HG03280 (cell line): Measurements from ENCODE around the gene FILIP1L.

Source experiments
- ATAC-seq: cut with Tn5 transposase; IDR thresholded peaks from one replicate; pipeline ENCODE4 v1.9.1; 2021; ENCODE audit warnings: mild to moderate bottlenecking, moderate library complexity; ENCODE audit not compliant: unreplicated experiment

Gene FILIP1L

GRCh38 chr3:100045696-100046095 lies 68.6 kb downstream of the FILIP1L start:
- no peak for ATAC-seq

- peak; percentile 74 for ATAC-seq
Measured at GRCh38 chr3:100044369-100044768, 69.9 kb downstream of the FILIP1L start.

DNA sequence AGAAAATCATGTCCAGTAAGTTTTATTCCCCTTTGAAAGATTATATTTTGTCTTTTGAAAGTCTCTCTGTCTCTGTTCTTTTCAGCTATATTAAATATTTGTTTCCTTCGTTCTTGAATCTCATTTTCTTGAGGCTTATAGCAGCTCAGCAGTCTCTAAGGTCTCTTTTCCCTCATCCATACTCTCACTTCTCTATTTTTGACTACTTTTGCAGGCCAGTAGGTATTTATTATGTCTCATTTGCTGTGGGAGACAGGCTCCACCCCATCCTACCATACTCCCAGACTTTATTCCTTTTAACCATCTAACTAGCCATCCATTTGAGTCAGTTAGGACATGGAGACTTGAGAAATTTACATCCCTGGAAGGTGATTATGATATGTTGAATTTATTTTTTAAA lies 71.0 kb downstream of the FILIP1L start:
- no peak for ATAC-seq

- ATAC-seq = no peak
Measured at GRCh38 chr3:100042166-100042981, 71.9 kb downstream of the FILIP1L start.

DNA sequence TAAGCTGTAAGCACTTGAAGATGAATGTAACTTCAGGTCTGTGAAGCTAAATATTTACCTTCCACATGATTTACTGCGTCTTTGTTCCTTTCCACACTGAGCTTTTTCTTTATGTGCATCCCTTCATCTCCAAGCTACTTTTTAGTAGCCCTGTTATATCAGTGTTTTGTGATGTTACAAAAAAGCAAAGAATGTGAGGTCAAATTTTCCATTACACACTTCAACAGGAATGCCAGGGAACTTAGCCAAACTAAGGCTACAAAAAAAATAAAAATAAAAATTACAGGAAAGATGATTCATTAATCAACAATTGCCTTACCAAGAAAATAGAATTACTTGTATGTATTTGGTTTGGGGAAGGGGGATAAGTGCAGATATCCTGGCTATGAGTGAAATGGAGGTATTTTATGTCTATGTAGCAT lies 73.0 kb downstream of the FILIP1L start:
- no peak for ATAC-seq

- no peak for ATAC-seq
Measured at GRCh38 chr3:100040451-100041225, 73.7 kb downstream of the FILIP1L start.

- no peak for ATAC-seq
Measured at GRCh38 chr3:100039075-100039474, 75.2 kb downstream of the FILIP1L start.

DNA sequence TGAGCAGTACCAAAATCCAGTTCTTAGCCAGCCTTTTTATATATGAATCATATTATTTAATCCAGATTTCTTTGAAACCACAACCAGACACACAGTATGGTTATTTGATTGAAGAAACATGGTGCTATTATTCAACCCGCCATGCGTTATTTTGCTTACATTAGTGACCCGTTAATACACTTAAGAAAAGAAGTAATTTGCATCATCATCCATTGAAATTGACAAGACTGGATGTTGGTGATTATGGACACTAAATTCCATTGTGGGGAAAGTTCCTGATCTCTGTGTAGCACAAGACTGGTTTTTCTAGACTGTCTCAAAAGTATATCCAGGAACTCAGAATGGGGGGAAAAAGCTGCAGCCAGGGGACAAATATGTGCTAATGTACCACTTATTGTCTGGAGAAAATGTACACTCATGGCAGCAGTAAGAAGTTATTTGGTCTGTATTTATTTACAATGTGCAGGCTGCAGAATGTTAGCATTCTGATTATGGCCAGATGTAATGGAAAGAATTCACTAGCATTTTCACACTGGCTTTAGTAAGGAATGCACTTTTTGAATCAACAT lies 80.3 kb downstream of the FILIP1L start:
- ATAC-seq = no peak

GRCh38 chr3:100033184-100033583 lies 81.1 kb downstream of the FILIP1L start:
- ATAC-seq = no peak

DNA sequence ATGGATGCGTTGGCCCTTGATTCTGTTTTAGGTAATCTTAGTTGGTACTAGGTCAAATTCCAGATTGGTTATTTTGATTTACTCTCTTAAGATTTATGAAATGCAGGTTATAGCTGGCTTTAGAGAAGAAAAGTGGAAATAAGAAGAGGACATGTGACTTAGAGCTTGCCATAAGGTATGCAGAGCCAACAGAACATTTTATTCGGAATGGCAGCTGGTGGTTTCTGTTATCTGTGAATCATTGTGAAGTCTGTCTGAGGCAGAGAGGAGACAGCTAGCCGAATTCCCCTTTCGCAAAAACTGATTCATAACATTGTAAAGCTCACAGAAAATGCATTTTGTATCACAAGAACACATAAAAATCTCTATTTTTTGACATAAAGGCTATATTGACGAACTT lies 82.1 kb downstream of the FILIP1L start:
- ATAC-seq = no peak

GRCh38 chr3:100030914-100031425 lies 83.3 kb downstream of the FILIP1L start:
- no peak for ATAC-seq

- no peak for ATAC-seq
Measured at GRCh38 chr3:100030346-100030745, 84.0 kb downstream of the FILIP1L start.

GRCh38 chr3:100029689-100030088 lies 84.6 kb downstream of the FILIP1L start:
- ATAC-seq = peak; percentile 50

GRCh38 chr3:100029052-100029451 lies 85.2 kb downstream of the FILIP1L start:
- no peak for ATAC-seq

DNA sequence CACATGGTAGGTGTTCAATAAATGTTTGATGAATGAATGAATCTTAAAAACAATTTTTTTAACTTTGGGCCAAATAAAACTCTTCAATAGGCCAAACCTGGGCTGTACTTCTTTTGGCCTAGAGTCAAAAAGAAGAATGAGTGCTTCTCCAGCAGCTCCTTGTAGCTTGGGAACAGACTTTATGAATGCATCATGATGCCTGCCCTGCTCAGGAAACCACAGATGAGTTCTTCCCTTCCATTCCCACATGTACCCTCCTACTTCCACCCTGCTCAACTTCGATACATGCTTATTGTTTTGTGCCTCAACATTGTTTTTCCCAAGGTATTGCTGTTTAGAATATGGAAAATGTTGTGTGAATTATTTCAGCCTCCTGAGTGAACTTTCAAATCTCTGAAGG lies 87.0 kb downstream of the FILIP1L start:
- no peak for ATAC-seq

DNA sequence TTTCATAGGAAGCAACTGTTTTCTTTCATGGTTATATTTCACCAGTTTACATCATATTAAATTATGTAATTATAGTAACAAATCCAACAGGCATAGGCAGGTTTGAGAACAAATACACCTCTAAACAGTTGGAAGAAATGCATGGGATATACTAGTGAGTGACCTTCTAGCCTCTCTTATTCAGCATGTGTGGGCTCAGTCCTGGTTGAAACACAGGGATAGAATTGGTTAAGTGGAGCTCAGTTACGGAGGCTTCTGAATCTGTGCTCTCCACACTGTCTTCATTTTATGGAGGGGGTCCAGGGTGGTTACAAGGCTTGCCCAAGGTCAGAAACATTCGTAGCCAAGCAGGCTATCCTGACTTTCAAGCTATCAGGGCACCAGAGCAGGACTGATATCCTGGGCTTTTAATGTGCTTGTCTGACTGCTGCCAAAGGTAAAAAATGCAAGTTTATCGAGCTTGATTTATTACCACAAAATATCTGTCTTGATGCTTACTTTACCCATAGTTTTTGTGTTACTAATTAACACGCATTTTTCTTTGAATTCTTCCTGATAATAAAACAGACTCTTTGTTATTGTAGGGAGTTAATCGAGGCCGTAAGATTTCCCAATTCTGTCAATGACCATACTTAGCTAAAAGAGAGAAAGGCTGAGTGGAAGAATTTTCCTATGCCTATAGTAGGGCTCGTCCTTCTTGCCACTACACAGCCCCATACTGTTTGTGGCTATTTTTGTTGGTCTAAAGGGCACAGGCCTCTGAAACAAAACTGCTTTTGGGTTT lies 89.6 kb downstream of the FILIP1L start:
- ATAC-seq = no peak

- ATAC-seq = no peak
Measured at GRCh38 chr3:100023595-100023994, 90.7 kb downstream of the FILIP1L start.

GRCh38 chr3:100023150-100023549 lies 91.2 kb downstream of the FILIP1L start:
- no peak for ATAC-seq

- ATAC-seq = no peak
Measured at GRCh38 chr3:100022506-100022905, 91.8 kb downstream of the FILIP1L start.

DNA sequence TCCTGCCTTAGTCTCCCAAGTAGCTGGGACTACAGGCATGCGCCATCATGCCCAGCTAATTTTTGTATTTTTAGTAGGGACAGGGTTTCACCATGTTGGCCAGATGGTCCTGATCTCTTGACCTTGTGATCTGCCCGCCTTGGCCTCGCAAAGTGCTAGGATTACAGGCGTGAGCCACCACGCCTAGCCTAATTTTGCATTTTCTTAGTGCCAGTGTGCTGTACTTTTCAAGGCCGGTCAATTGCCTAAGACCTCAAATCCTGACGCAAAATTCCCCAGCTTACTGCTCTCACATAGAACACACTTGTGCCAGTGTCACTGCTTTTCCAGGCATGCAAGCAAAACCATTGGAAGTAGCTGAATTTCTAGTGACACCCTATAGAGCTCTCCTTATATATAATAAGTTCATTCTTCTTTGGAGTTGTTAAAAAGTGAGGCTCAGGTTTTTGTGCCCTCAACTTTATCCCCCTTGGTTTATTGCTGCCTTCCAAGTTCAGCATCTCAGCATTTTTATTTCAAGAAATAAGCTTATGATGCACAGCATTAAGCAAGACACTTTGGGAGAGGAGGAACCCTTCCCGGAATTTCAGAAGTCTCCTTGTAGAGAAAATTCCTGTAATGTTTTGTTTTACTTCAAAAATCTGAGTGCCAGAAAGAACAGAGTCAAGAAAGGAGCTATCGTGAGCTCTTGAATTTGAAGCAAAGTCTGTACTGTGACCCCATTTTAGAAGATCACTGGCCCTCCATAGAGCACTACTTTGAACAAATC lies 93.2 kb downstream of the FILIP1L start:
- ATAC-seq = no peak
